ENCODE measurements around the gene TLX1.
"Not testable (repeated sequence)": the region's sequence is repeated elsewhere in the genome, so short reads cannot be mapped to it uniquely, and the experiment has no call there.

The TLX1 gene

GRCh38 chr10:101154506-101154905 is 23.4 kb downstream of the TLX1 start:
- DNase-seq, result not testable (repeated sequence)

GRCh38 chr10:101155896-101156295 is 24.8 kb downstream of the TLX1 start:
- DNase-seq, result no peak

GRCh38 chr10:101157756-101158458 is 26.8 kb downstream of the TLX1 start:
- no peak for DNase-seq

- DNase-seq, result no peak
Measured at GRCh38 chr10:101158459-101159058, 27.5 kb downstream of the TLX1 start.

GRCh38 chr10:101161494-101162299 is 30.6 kb downstream of the TLX1 start:
- DNase-seq, result peak; percentile 48

- no peak for DNase-seq
Measured at GRCh38 chr10:101162677-101163076, 31.6 kb downstream of the TLX1 start.

- no peak for DNase-seq
Measured at GRCh38 chr10:101164020-101164419, 32.9 kb downstream of the TLX1 start.

GRCh38 chr10:101165736-101166135 is 34.6 kb downstream of the TLX1 start:
- no peak for DNase-seq

GRCh38 chr10:101166430-101166829 is 35.3 kb downstream of the TLX1 start:
- no peak for DNase-seq

- no peak for DNase-seq
Measured at GRCh38 chr10:101172741-101173140, 41.6 kb downstream of the TLX1 start.

GRCh38 chr10:101174319-101174718 is 43.2 kb downstream of the TLX1 start:
- no peak for DNase-seq

- no peak for DNase-seq
Measured at GRCh38 chr10:101176577-101176976, 45.5 kb downstream of the TLX1 start.

- no peak for DNase-seq
Measured at GRCh38 chr10:101182936-101183335, 51.8 kb downstream of the TLX1 start.

- no peak for DNase-seq
Measured at GRCh38 chr10:101183458-101184183, 52.5 kb downstream of the TLX1 start.
